Left ventricle myocardium superior (tissue), 1 donor: Measurements from ENCODE around the gene LBR. TPM values are rescaled to one million over a fixed set of nuclear protein-coding genes. Genes with fewer than 3 reads are reported as not detected.
A peak's percentile ranks its signal among the peaks of the same experiment; 100 is the strongest.

Experiments
- ATAC-seq: fragments of 200-7000 bp; cut with Tn5 transposase; one replicate; pipeline ENCODE4 v1.9.1; 2020; ENCODE audit warnings: mild to moderate bottlenecking, moderate library complexity
- DNase-seq: peaks from one replicate; pipeline ENCODE4 v3.0.0-alpha.2; 2020
- intact Hi-C: fragments of 100-400 bp; cut with micrococcal nuclease; formaldehyde crosslinking; loops from one replicate; pipeline ENCODE4 v1.11.0; 2022
- total RNA-seq: library from RNA; stranded (reverse); fragmentation: NEBNext Ultra II Directional; extraction: Animal tissue kit (Norgen Biotek cat#: 25700); gene quantifications from one replicate; pipeline ENCODE4 v1.2.1, GENCODE V29; 2021
- donor health status: DM: no; HTN: yes; CAD: no; lungs with severe emphysema.

Gene LBR
- total RNA-seq, 1 donor from 2014 or later, result 9.5 TPM

- peak; percentile 95 for DNase-seq
- intact Hi-C loops, result no loop called here
- peak; percentile 97 for ATAC-seq
Observed at GRCh38 chr1:225428068-225428880, 436 bp upstream of the LBR start.

GRCh38 chr1:225426395-225427234 lies 1.2 kb downstream of the LBR start:
- DNase-seq (peak; percentile 53), ATAC-seq (peak; percentile 11)
- intact Hi-C loops, result no loop called here

- intact Hi-C loops, result no loop called here
- DNase-seq (no peak), ATAC-seq (no peak)
Observed at GRCh38 chr1:225425201-225425786, 2.5 kb downstream of the LBR start.

- intact Hi-C loops, result no loop called here
- DNase-seq, result no peak
- ATAC-seq, result no peak
Observed at GRCh38 chr1:225424562-225425200, 3.2 kb downstream of the LBR start.

- no peak for ATAC-seq
- intact Hi-C loops, result no loop called here
- DNase-seq, result no peak
Observed at GRCh38 chr1:225423518-225423855, 4.4 kb downstream of the LBR start.

- no peak for ATAC-seq
- DNase-seq, result no peak
- intact Hi-C loops, result no loop called here
Observed at GRCh38 chr1:225422795-225423517, 4.9 kb downstream of the LBR start.

GRCh38 chr1:225422031-225422605 lies 5.7 kb downstream of the LBR start:
- intact Hi-C loops, result no loop called here
- no peak for ATAC-seq
- no peak for DNase-seq

GRCh38 chr1:225418598-225418997 lies 9.2 kb downstream of the LBR start:
- no peak for DNase-seq
- no peak for ATAC-seq
- intact Hi-C loops, result no loop called here

GRCh38 chr1:225418059-225418458 lies 9.8 kb downstream of the LBR start:
- ATAC-seq (no peak), DNase-seq (no peak)
- intact Hi-C loops, result no loop called here

GRCh38 chr1:225415967-225416745 lies 11.7 kb downstream of the LBR start:
- intact Hi-C loops, result no loop called here
- DNase-seq (no peak), ATAC-seq (no peak)

GRCh38 chr1:225415307-225415706 lies 12.5 kb downstream of the LBR start:
- ATAC-seq, result no peak
- DNase-seq, result no peak
- intact Hi-C loops, result no loop called here

GRCh38 chr1:225413708-225414375 lies 14.0 kb downstream of the LBR start:
- ATAC-seq, result no peak

GRCh38 chr1:225412803-225413351 lies 15.0 kb downstream of the LBR start:
- DNase-seq, result no peak
- intact Hi-C loops, result no loop called here
- no peak for ATAC-seq

More at GRCh38 chr1:225413708-225414375, 14.0 kb downstream of the LBR start:
- DNase-seq, result no peak
- intact Hi-C loops, result no loop called here

- intact Hi-C loops, result no loop called here
- ATAC-seq (no peak), DNase-seq (no peak)
Observed at GRCh38 chr1:225412321-225412720, 15.5 kb downstream of the LBR start.

GRCh38 chr1:225410036-225410435 lies 17.8 kb downstream of the LBR start:
- DNase-seq, result no peak
- ATAC-seq, result no peak
- intact Hi-C loops, result no loop called here

GRCh38 chr1:225409051-225409450 lies 18.8 kb downstream of the LBR start:
- DNase-seq, result no peak
- intact Hi-C loops, result no loop called here
- ATAC-seq, result no peak

- ATAC-seq, result no peak
- no peak for DNase-seq
- intact Hi-C loops, result no loop called here
Observed at GRCh38 chr1:225408249-225408648, 19.6 kb downstream of the LBR start.
